ENCODE results near the gene FAM240B. TPM values are rescaled to one million over a fixed set of nuclear protein-coding genes. Genes with fewer than 3 reads are reported as not detected.

FAM240B gene
- total RNA-seq, 1 experiment from 2014 or later = not detected

GRCh38 chr9:38662763-38663593 is 57.0 kb downstream of the FAM240B start:
- H3K36me3 ChIP-seq (ENCODE audit: low read depth) = no peaks in the 10 kb centered on the region
- no peaks in the 10 kb centered on the region for H3K4me1 ChIP-seq (replicated peaks; ENCODE audit: insufficient read depth)
- POLR2A ChIA-PET (ENCODE audit: unreplicated experiment) = no interaction called here
- CTCF ChIA-PET = no interaction called here
- H3K4me3 ChIP-seq = no peak overlapping the region
- H4K20me1 ChIP-seq (ENCODE audit: insufficient read depth) = no peaks in the 10 kb centered on the region
- no peaks in the 10 kb centered on the region for H3K79me2 ChIP-seq (ENCODE audit: low read depth)
- no peaks in the 10 kb centered on the region for H3K27me3 ChIP-seq (ENCODE audit: insufficient read depth, low read depth)
- H3K9me3 ChIP-seq (ENCODE audit: insufficient read depth, low read depth) = no peaks in the 10 kb centered on the region
- no peak overlapping the region for H3K27ac ChIP-seq
- H3K4me2 ChIP-seq = no peak overlapping the region
- intact Hi-C loops (cut with micrococcal nuclease; ENCODE audit: unreplicated experiment) = no loop called here
- H3K9me2 ChIP-seq (ENCODE audit: insufficient read depth) = no peaks in the 10 kb centered on the region
- H3F3A ChIP-seq (ENCODE audit: insufficient read depth, low read depth) = no peaks in the 10 kb centered on the region
- no peak overlapping the region for H2AFZ ChIP-seq
- TF ChIP-seq CTCF (conservative IDR thresholded peaks at IDR 0.05) (no peak), EZH2 (IDR thresholded peaks at IDR 0.05; ENCODE audit: low read depth) (no peak)
- no TSS peak for BruUV-seq (replicated peaks)
- DNase-seq = no peak

GRCh38 chr9:38659538-38659937 is 60.4 kb downstream of the FAM240B start:
- Histone ChIP-seq H2AFZ (no peak overlapping the region), H3K9me3 (ENCODE audit: insufficient read depth, low read depth) (no peaks in the 10 kb centered on the region), H3K27ac (no peak overlapping the region), H3K4me1 (replicated peaks; ENCODE audit: insufficient read depth) (no peaks in the 10 kb centered on the region), H3K4me2 (no peak overlapping the region), H3K27me3 (ENCODE audit: insufficient read depth, low read depth) (no peaks in the 10 kb centered on the region), H4K20me1 (ENCODE audit: insufficient read depth) (no peaks in the 10 kb centered on the region), H3K9me2 (ENCODE audit: insufficient read depth) (no peaks in the 10 kb centered on the region), H3K4me3 (no peak overlapping the region), H3K79me2 (ENCODE audit: low read depth) (no peaks in the 10 kb centered on the region), H3F3A (ENCODE audit: insufficient read depth, low read depth) (no peaks in the 10 kb centered on the region), H3K36me3 (ENCODE audit: low read depth) (no peaks in the 10 kb centered on the region)
- BruUV-seq (replicated peaks) = no TSS peak
- intact Hi-C loops (cut with micrococcal nuclease; ENCODE audit: unreplicated experiment) = no loop called here
- TF ChIP-seq CTCF (conservative IDR thresholded peaks at IDR 0.05) = no peak
- ChIA-PET POLR2A (ENCODE audit: unreplicated experiment) (no interaction called here), CTCF (no interaction called here)
- DNase-seq = no peak

- TF ChIP-seq CTCF (conservative IDR thresholded peaks at IDR 0.05) (no peak), EZH2 (IDR thresholded peaks at IDR 0.05; ENCODE audit: low read depth) (no peak)
- no peaks in the 10 kb centered on the region for H3K9me3 ChIP-seq (ENCODE audit: insufficient read depth, low read depth)
- H3K4me1 ChIP-seq (replicated peaks; ENCODE audit: insufficient read depth) = no peaks in the 10 kb centered on the region
- DNase-seq = no peak
- no peak overlapping the region for H3K27ac ChIP-seq
- POLR2A ChIA-PET (ENCODE audit: unreplicated experiment) = no interaction called here
- no peaks in the 10 kb centered on the region for H3K27me3 ChIP-seq (ENCODE audit: insufficient read depth, low read depth)
- no peaks in the 10 kb centered on the region for H3K9me2 ChIP-seq (ENCODE audit: insufficient read depth)
- H4K20me1 ChIP-seq (ENCODE audit: insufficient read depth) = no peaks in the 10 kb centered on the region
- intact Hi-C loops (cut with micrococcal nuclease; ENCODE audit: unreplicated experiment) = no loop called here
- CTCF ChIA-PET = no interaction called here
- H3K79me2 ChIP-seq (ENCODE audit: low read depth) = no peaks in the 10 kb centered on the region
- H2AFZ ChIP-seq = no peak overlapping the region
- no peaks in the 10 kb centered on the region for H3K36me3 ChIP-seq (ENCODE audit: low read depth)
- H3K4me3 ChIP-seq = no peak overlapping the region
- H3K4me2 ChIP-seq = no peak overlapping the region
- H3F3A ChIP-seq (ENCODE audit: insufficient read depth, low read depth) = no peaks in the 10 kb centered on the region
- BruUV-seq (replicated peaks) = no TSS peak
Observed at GRCh38 chr9:38656896-38657295, 63.0 kb downstream of the FAM240B start.
